ENCODE results near the gene TEK. TPM values are rescaled to one million over a fixed set of nuclear protein-coding genes. Genes with fewer than 3 reads are reported as not detected.

TEK gene
- total RNA-seq, 1 donor from 2014 or later, result 2.3 TPM

DNA sequence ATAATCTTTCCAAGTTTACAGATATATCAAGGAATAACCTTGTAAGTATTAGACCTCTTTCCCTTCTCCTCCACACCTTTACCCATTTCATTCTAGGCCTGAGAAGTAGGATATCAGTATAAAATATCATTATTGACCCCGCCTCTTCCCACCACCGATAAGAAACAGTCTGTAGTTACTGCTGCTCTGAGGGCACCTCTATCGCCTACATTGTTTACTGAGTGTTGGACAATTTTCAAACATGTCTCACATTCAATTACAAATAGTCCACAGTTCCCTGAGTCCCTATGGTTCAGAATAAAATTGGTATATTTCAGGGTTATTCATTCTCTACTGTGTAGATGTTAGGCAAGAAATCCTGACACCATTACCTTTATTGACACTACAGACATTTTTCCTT, 73.4 kb downstream of the TEK start:
- H3K27ac ChIP-seq (ENCODE audit: low read depth, low read length), result no peak overlapping the region
- H3K27ac Mint-ChIP-seq (ENCODE audit: unreplicated experiment), result no peak overlapping the region
- no peaks in the 10 kb centered on the region for H3K79me2 ChIP-seq (ENCODE audit: insufficient read depth, low read length)
- H3K4me3 Mint-ChIP-seq (ENCODE audit: unreplicated experiment), result no peak overlapping the region
- peaks cover 3% of the 10 kb centered on the region for H3K9me3 Mint-ChIP-seq (ENCODE audit: unreplicated experiment)
- FAIRE-seq (no peak), DNase-seq (ENCODE audit: low read depth) (no peak)
- H3K4me1 ChIP-seq (ENCODE audit: insufficient read depth, low read length), result peaks cover 8% of the 10 kb centered on the region
- H3K36me3 Mint-ChIP-seq (ENCODE audit: low read depth, unreplicated experiment), result no peaks in the 10 kb centered on the region
- no peak overlapping the region for H2AFZ ChIP-seq (ENCODE audit: low read depth, low read length)
- H3K4me1 Mint-ChIP-seq (ENCODE audit: low read depth, unreplicated experiment), result peaks cover 9% of the 10 kb centered on the region
- no peaks in the 10 kb centered on the region for H4K20me1 ChIP-seq (ENCODE audit: insufficient read depth, low read length)
- H3K4me2 ChIP-seq (ENCODE audit: low read length), result no peak overlapping the region
- TF ChIP-seq, protein P1, sequence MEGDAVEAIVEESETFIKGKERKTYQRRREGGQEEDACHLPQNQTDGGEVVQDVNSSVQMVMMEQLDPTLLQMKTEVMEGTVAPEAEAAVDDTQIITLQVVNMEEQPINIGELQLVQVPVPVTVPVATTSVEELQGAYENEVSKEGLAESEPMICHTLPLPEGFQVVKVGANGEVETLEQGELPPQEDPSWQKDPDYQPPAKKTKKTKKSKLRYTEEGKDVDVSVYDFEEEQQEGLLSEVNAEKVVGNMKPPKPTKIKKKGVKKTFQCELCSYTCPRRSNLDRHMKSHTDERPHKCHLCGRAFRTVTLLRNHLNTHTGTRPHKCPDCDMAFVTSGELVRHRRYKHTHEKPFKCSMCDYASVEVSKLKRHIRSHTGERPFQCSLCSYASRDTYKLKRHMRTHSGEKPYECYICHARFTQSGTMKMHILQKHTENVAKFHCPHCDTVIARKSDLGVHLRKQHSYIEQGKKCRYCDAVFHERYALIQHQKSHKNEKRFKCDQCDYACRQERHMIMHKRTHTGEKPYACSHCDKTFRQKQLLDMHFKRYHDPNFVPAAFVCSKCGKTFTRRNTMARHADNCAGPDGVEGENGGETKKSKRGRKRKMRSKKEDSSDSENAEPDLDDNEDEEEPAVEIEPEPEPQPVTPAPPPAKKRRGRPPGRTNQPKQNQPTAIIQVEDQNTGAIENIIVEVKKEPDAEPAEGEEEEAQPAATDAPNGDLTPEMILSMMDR (IDR thresholded peaks at IDR 0.05; ENCODE audit: insufficient read depth, low read depth, low read length), result no peak
- no peak for TF ChIP-seq EZH2 (IDR thresholded peaks at IDR 0.05; ENCODE audit: insufficient read depth, low read length)
- H3K4me3 ChIP-seq (ENCODE audit: insufficient read depth, low read depth, low read length), result no peak overlapping the region
- no peaks in the 10 kb centered on the region for H3K36me3 ChIP-seq (ENCODE audit: insufficient read depth, low read length)
- H3K9ac ChIP-seq (ENCODE audit: low read length), result no peak overlapping the region
- H3K9me3 ChIP-seq (ENCODE audit: insufficient read depth, low read depth, low read length), result no peaks in the 10 kb centered on the region
- no peaks in the 10 kb centered on the region for H3K27me3 ChIP-seq (ENCODE audit: insufficient read depth, low read length)
- H3K27me3 Mint-ChIP-seq (ENCODE audit: low read depth, unreplicated experiment), result no peaks in the 10 kb centered on the region

DNA sequence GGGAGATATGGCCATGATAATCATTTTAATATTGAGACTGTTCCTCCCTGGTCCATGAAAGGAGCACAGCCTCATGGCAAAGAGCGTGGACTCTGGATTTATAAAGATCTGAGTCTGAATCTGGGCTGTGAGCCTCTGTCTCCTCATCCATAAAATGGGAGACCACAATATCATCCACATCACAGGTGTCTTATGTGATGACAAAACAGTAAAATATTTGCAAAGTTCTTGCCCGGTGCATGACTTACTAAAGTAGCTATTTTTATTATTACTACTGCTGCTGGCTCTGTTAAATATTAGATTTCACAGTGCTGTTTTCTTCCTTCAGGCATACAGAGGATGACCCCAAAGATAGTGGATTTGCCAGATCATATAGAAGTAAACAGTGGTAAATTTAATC, 74.1 kb downstream of the TEK start:
- Histone ChIP-seq H3K9me3 (ENCODE audit: insufficient read depth, low read depth, low read length) (no peaks in the 10 kb centered on the region), H3K4me1 (ENCODE audit: insufficient read depth, low read length) (peaks cover 8% of the 10 kb centered on the region), H3K4me3 (ENCODE audit: insufficient read depth, low read depth, low read length) (no peak overlapping the region), H3K36me3 (ENCODE audit: insufficient read depth, low read length) (no peaks in the 10 kb centered on the region), H3K79me2 (ENCODE audit: insufficient read depth, low read length) (no peaks in the 10 kb centered on the region), H3K27ac (ENCODE audit: low read depth, low read length) (no peak overlapping the region), H4K20me1 (ENCODE audit: insufficient read depth, low read length) (no peaks in the 10 kb centered on the region), H3K4me2 (ENCODE audit: low read length) (no peak overlapping the region), H3K27me3 (ENCODE audit: insufficient read depth, low read length) (no peaks in the 10 kb centered on the region), H3K9ac (ENCODE audit: low read length) (no peak overlapping the region), H2AFZ (ENCODE audit: low read depth, low read length) (no peak overlapping the region)
- no peak overlapping the region for H3K27ac Mint-ChIP-seq (ENCODE audit: unreplicated experiment)
- H3K36me3 Mint-ChIP-seq (ENCODE audit: low read depth, unreplicated experiment), result no peaks in the 10 kb centered on the region
- no peak overlapping the region for H3K4me3 Mint-ChIP-seq (ENCODE audit: unreplicated experiment)
- no peak for FAIRE-seq
- DNase-seq (ENCODE audit: low read depth), result peak; percentile 36
- peaks cover 9% of the 10 kb centered on the region for H3K4me1 Mint-ChIP-seq (ENCODE audit: low read depth, unreplicated experiment)
- H3K27me3 Mint-ChIP-seq (ENCODE audit: low read depth, unreplicated experiment), result no peaks in the 10 kb centered on the region
- H3K9me3 Mint-ChIP-seq (ENCODE audit: unreplicated experiment), result peaks cover 3% of the 10 kb centered on the region
- no peak for TF ChIP-seq EZH2 (IDR thresholded peaks at IDR 0.05; ENCODE audit: insufficient read depth, low read length)
- TF ChIP-seq, protein P1 (IDR thresholded peaks at IDR 0.05; ENCODE audit: insufficient read depth, low read depth, low read length), result no peak

DNA sequence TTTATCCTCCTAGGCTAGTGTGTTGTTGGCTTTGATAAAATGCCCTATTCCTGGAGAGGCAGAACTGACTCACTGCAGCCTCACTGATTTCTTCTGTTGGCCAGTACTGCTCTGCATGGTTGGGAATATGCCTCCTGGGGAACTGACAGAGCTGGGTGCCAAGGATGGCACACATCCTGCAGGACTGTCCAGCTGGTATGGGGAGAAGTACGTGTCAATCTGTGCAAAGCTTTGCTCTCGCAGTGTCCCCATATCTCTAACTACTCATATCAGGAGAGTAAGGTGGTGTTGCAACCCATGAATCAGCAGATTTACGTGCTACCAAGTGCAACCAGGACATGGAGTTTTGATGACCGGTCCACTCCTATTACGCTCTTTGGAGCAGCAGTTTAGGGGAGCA, 74.7 kb downstream of the TEK start:
- Histone ChIP-seq H3K27ac (ENCODE audit: low read depth, low read length) (no peak overlapping the region), H2AFZ (ENCODE audit: low read depth, low read length) (no peak overlapping the region), H3K9ac (ENCODE audit: low read length) (no peak overlapping the region), H3K79me2 (ENCODE audit: insufficient read depth, low read length) (no peaks in the 10 kb centered on the region), H3K9me3 (ENCODE audit: insufficient read depth, low read depth, low read length) (no peaks in the 10 kb centered on the region), H3K4me2 (ENCODE audit: low read length) (no peak overlapping the region), H3K4me1 (ENCODE audit: insufficient read depth, low read length) (peaks cover 8% of the 10 kb centered on the region), H3K4me3 (ENCODE audit: insufficient read depth, low read depth, low read length) (no peak overlapping the region), H3K27me3 (ENCODE audit: insufficient read depth, low read length) (no peaks in the 10 kb centered on the region), H4K20me1 (ENCODE audit: insufficient read depth, low read length) (no peaks in the 10 kb centered on the region), H3K36me3 (ENCODE audit: insufficient read depth, low read length) (no peaks in the 10 kb centered on the region)
- FAIRE-seq (no peak), DNase-seq (ENCODE audit: low read depth) (peak; percentile 21)
- Mint-ChIP-seq H3K9me3 (ENCODE audit: unreplicated experiment) (peaks cover 3% of the 10 kb centered on the region), H3K27me3 (ENCODE audit: low read depth, unreplicated experiment) (no peaks in the 10 kb centered on the region), H3K4me3 (ENCODE audit: unreplicated experiment) (no peak overlapping the region), H3K27ac (ENCODE audit: unreplicated experiment) (no peak overlapping the region), H3K4me1 (ENCODE audit: low read depth, unreplicated experiment) (peaks cover 9% of the 10 kb centered on the region), H3K36me3 (ENCODE audit: low read depth, unreplicated experiment) (no peaks in the 10 kb centered on the region)
- no peak for TF ChIP-seq EZH2 (IDR thresholded peaks at IDR 0.05; ENCODE audit: insufficient read depth, low read length)
- TF ChIP-seq, protein P1 (IDR thresholded peaks at IDR 0.05; ENCODE audit: insufficient read depth, low read depth, low read length), result no peak
